ENCODE data around the gene ZFR2. TPM values are rescaled to one million over a fixed set of nuclear protein-coding genes. Genes with fewer than 3 reads are reported as not detected.

Gene ZFR2
- total and polyA plus RNA-seq, 10 of the 15 experiments (the other 5 are each of a cell fraction or from before 2014, with no cell fraction given) = 0.18 TPM; not detected in 9

DNA sequence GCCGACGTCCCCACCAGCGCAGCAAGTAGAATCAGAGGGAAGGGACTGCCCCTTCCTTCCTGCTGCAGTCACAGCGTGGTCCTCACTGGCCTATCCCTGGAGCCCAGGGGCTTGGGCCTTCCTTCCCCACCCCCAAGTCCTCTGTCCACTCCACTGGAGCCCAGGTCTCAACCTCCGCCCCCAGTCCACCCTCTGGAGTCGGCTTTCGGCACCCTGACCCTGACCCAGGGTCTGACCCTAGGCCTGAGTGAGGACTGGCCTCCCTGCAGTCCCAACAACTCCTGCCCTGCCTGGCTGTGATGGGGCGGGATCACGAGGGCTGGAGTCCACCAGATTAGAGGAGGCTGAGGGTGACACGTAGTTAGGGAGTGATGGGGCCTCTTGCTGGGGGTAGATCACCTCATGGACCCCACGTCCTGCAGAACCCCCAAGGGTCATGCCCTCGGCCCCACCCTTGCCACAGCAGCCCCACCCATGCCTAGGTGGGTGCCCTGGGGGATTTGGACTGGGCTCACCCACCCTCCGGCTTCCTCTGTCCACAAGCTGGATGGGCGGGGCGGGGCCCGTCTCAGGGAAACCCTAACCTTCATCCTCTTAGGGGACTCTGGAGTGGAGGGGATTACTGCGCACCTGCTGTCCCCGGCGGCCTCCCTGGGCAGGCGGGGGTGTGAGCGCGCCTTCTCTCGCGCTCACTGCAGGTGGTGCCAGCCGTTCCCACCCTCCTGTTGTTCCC, 100.7 kb downstream of the ZFR2 start:
- Histone ChIP-seq H2AFZ (ENCODE audit: control insufficient read depth, low read depth, low read length) (no peak overlapping the region), H3K4me2 (ENCODE audit: control insufficient read depth, insufficient read depth) (no peak overlapping the region), H3K9me3 (replicated peaks; ENCODE audit: control insufficient read depth, insufficient read depth, low read length) (no peaks in the 10 kb centered on the region), H3K9ac (ENCODE audit: control insufficient read depth, insufficient read depth, low read length) (no peak overlapping the region), H3K27ac (ENCODE audit: control insufficient read depth, insufficient read depth) (no peak overlapping the region), H3K4me3 (no peak overlapping the region), H3K36me3 (ENCODE audit: control insufficient read depth in 2 of 2, insufficient read depth in 2 of 2, low read length in 1 of 2) (peaks cover 0 to 18% of the 10 kb centered on the region in 2 experiments; a peak in 2 of 4 replicates), H3K79me2 (ENCODE audit: control insufficient read depth, insufficient read depth, low read length) (peaks cover 4% of the 10 kb centered on the region), H4K20me1 (ENCODE audit: control insufficient read depth, insufficient read depth) (no peaks in the 10 kb centered on the region), H3K4me1 (ENCODE audit: control insufficient read depth, insufficient read depth, low read length) (peaks cover 3% of the 10 kb centered on the region; the same call in 1 of the 2 replicates), H3K27me3 (replicated peaks in 1 of 2; ENCODE audit: control insufficient read depth in 2 of 2, insufficient read depth in 2 of 2, low read length in 1 of 2) (no peaks in the 10 kb centered on the region)
- DNase-seq (ENCODE audit: low read depth, low spot score) (no peak), FAIRE-seq (no peak), ATAC-seq (no peak)
- CTCF ChIA-PET = interaction anchor here (1.3 kb wide), 1 partner anchor 54 kb away, joined by 3 read pairs; no protein-coding TSS in a partner anchor
- RAD21 ChIA-PET (ENCODE audit: unreplicated experiment) = no interaction called here
- TF ChIP-seq DPF2 (IDR thresholded peaks at IDR 0.05) (no peak), BACH1 (IDR thresholded peaks at IDR 0.05; ENCODE audit: borderline replicate concordance) (no peak), TBL1XR1 (IDR thresholded peaks at IDR 0.05; ENCODE audit: low read depth, low read length) (no peak), SMAD1 (IDR thresholded peaks at IDR 0.05; ENCODE audit: low read depth, partially characterized antibody) (no peak), SUPT20H (IDR thresholded peaks at IDR 0.05; ENCODE audit: borderline replicate concordance, control insufficient read depth, low read depth, low read length) (no peak), SRF (IDR thresholded peaks at IDR 0.05; ENCODE audit: low read depth in 2 of 2, low read length in 2 of 2) (no peak), SMARCA5 (IDR thresholded peaks at IDR 0.05) (no peak), EZH2 (IDR thresholded peaks at IDR 0.05; ENCODE audit: borderline replicate concordance, control insufficient read depth, low read depth, low read length) (no peak), ETV6 (conservative IDR thresholded peaks at IDR 0.05 in 1 of 2, IDR thresholded peaks at IDR 0.05 in 1 of 2; ENCODE audit: borderline replicate concordance in 1 of 2, low read depth in 1 of 2) (no peak)
- TF ChIP-seq, protein P1, sequence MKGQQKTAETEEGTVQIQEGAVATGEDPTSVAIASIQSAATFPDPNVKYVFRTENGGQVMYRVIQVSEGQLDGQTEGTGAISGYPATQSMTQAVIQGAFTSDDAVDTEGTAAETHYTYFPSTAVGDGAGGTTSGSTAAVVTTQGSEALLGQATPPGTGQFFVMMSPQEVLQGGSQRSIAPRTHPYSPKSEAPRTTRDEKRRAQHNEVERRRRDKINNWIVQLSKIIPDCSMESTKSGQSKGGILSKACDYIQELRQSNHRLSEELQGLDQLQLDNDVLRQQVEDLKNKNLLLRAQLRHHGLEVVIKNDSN (IDR thresholded peaks at IDR 0.05; ENCODE audit: borderline replicate concordance, extremely low read length, insufficient read depth, low read depth, low read length) = no peak
- TF ChIP-seq, protein P2, sequence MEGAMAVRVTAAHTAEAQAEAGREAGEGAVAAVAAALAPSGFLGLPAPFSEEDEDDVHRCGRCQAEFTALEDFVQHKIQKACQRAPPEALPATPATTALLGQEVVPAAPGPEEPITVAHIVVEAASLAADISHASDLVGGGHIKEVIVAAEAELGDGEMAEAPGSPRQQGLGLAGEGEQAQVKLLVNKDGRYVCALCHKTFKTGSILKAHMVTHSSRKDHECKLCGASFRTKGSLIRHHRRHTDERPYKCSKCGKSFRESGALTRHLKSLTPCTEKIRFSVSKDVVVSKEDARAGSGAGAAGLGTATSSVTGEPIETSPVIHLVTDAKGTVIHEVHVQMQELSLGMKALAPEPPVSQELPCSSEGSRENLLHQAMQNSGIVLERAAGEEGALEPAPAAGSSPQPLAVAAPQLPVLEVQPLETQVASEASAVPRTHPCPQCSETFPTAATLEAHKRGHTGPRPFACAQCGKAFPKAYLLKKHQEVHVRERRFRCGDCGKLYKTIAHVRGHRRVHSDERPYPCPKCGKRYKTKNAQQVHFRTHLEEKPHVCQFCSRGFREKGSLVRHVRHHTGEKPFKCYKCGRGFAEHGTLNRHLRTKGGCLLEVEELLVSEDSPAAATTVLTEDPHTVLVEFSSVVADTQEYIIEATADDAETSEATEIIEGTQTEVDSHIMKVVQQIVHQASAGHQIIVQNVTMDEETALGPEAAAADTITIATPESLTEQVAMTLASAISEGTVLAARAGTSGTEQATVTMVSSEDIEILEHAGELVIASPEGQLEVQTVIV (IDR thresholded peaks at IDR 0.05; ENCODE audit: borderline replicate concordance, partially characterized antibody) = no peak
- POLR2A ChIA-PET = no interaction called here
- intact Hi-C loops (cut with micrococcal nuclease; ENCODE audit: unreplicated experiment) (no loop called here), in situ Hi-C loops (cut with MboI) (no loop called here)
- SMC1A ChIA-PET (ENCODE audit: uncharacterized antibody, unreplicated experiment) = no interaction called here
- 94% methylated on average over 24 of the region's 25 CpGs for WGBS (ENCODE audit: insufficient coverage, insufficient replicate concordance, low lambda C conversion rate, missing lambda C conversion rate)
- no TSS peak for BruUV-seq (replicated peaks)
